ENCODE results near the gene SVIL. TPM values are rescaled to one million over a fixed set of nuclear protein-coding genes. Genes with fewer than 3 reads are reported as not detected.
A peak's percentile ranks its signal among the peaks of the same experiment; 100 is the strongest.
"Not testable (repeated sequence)": the region's sequence is repeated elsewhere in the genome, so short reads cannot be mapped to it uniquely, and the experiment has no call there.

SVIL gene
- total RNA-seq, 1 donor from 2014 or later, result 202 TPM

GRCh38 chr10:29600821-29601220, 34.0 kb downstream of the SVIL start:
- no peak for DNase-seq (ENCODE audit: low read depth)

- DNase-seq (ENCODE audit: low read depth), result peak; percentile 36
Observed at GRCh38 chr10:29600067-29600466, 34.7 kb downstream of the SVIL start.

- DNase-seq (ENCODE audit: low read depth), result no peak
Observed at GRCh38 chr10:29598851-29599311, 35.9 kb downstream of the SVIL start.

GRCh38 chr10:29596826-29597225, 37.9 kb downstream of the SVIL start:
- no peak for DNase-seq (ENCODE audit: low read depth)

- no peak for DNase-seq (ENCODE audit: low read depth)
Observed at GRCh38 chr10:29596356-29596755, 38.4 kb downstream of the SVIL start.

- DNase-seq (ENCODE audit: low read depth), result no peak
Observed at GRCh38 chr10:29595636-29596225, 39.0 kb downstream of the SVIL start.

DNA sequence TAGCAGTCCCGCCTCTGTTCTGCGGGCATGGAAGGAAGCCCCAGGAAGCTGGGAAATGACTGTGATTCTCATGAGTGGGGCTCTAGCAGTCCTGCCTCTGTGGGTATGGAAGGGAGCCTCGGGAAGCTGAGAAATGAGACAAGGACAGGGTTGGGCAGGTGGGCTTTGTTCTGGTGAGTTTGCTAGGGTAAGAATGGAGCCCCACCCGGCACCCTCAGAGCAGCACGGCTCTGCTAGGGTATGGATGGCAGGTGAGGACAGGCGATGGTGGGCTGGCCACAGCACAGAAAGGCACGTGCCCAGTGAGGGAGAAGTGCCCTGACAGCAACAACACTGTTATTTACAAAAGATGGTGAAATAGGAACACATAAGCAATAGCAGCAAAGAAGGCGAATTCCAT, 39.6 kb downstream of the SVIL start:
- no peak for DNase-seq (ENCODE audit: low read depth)

DNA sequence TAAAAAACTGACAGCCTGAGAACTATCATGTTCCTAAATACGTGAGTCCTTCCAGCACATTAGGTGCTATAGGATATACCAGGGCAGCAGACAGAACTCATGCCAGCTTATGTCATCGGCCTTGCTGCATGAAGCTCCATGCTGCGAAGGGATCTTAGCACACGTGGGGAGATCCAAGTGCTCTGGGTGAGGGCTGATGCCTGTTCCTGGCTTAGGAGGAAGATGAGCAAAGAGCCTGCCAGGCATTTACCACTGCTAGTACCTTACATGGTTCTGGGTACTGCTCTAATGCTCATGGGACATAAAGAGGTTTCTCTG, 43.2 kb downstream of the SVIL start:
- no peak for DNase-seq (ENCODE audit: low read depth)

- DNase-seq (ENCODE audit: low read depth), result no peak
Observed at GRCh38 chr10:29590915-29591650, 43.7 kb downstream of the SVIL start.

DNA sequence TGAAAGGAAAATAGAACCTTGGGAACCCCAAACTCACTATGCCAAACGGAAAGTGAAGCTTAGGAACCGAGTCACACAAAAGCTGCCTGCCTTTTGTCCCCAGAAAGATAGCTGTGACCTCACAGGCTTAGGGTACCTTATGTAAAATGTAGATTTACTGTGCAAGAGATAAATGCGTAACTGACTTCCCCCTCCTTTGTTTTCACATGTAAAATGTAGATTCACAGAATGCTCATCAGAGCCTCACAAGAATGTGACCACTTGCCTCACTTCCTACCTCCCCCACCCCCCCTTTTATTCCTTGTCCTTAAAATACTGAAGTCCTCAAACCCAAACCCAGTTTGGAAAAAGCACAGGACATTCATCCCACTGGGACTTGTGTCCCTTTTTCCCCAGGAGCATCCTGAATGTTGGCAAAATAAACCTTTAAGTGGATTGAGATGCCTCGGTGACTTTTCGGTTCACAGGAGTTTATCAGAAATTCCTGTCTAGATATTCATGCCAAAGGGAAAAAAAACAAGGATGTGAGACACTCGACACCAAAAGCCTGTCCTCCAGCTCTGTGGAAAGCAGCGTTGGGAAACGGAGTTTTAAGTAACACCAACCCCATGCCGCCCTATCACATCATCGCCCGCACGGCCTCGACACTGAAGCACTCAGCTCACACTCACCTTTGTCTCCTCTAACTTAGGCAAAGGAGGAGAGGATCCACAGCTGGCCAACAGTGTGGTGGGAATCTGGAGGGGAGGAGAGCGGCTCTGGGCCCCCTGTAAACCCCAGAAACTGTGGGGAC, 45.9 kb downstream of the SVIL start:
- no peak for DNase-seq (ENCODE audit: low read depth)

DNA sequence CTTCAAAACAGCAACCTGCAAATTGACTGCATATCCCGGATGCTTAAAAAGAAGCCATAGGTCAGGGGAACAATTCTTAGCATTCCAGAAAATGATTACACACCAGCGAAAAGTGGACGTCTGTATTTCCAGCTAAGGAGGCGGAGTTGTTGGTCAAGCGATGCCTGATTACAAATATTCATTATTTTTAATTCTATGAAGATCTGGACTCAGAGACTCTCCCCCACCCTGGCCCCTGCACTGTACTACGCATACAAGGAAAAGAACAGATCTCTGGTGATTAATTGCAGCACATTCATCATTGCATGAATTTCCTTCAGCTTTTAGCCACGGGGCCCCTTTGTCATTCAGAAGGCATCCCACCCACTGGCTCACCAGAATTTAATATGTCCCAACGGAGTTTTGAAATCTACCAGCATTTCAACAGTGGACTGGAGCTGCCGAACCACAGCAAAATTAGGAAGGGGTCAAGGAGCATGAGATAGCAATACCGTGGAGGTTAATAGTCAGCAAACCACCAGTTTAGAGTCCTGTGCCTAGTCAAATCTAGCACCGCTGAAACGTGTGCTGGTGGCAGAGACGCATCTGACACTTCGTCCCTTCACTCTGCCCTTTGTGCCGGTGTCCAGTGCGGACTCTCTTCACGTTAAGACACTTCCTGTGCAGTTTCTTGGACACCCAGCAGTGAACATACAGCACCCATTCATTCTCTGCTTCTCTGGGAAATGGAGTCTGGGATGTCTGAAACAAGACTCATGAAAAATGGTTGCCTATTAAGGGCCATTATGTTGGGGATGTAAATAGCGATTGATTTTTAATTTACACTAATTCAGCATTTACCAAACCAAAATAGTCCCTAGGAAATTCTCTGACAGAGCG, 46.8 kb downstream of the SVIL start:
- peak; percentile 42 for DNase-seq (ENCODE audit: low read depth)

GRCh38 chr10:29587102-29587749, 47.5 kb downstream of the SVIL start:
- DNase-seq (ENCODE audit: low read depth), result not testable (repeated sequence)

GRCh38 chr10:29586509-29586908, 48.3 kb downstream of the SVIL start:
- DNase-seq (ENCODE audit: low read depth), result no peak

DNA sequence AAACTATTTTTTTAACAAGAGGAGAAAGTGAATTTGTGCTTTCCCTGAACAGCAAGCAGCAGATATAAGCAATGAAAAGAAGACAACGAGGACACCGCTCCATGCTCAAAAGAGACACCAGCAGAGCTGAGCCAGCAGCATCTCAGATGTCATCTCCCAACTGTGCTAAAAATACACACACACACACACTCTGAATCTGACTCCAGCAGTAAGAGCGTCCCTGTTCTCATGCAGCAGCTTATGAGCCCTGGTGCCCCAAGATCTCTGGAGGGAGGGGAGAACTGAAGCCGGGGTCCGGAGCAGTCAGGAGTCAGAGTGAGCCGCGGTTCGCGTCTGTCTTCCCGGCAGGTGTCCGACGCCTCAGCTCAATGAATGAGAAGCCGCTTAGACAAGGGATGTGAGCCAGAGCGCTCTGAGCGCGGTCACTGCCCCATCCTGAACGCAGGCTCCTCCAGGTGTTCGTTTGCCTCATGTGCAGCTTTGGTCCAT, 49.2 kb downstream of the SVIL start:
- DNase-seq (ENCODE audit: low read depth), result no peak

DNA sequence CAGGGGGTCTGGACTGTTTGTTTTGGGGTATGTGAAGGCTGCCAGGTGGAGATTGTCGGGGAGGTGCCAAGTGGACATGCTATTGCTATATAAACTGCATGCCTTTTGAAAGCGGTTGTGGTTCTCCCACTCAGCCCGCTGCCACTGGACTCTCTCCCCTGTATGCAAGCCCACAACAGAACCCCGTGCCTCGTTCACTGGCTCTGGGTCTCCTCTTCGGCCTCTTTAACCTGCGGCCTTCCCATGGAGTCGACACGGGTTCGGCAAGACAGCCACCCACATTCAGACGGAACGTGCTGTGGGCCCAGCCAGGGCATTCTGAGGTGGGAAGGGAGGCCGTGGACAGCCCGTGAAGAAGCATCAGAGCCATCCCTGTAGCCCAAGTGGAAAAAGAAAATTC, 50.3 kb downstream of the SVIL start:
- no peak for DNase-seq (ENCODE audit: low read depth)

- peak; percentile 75 for DNase-seq (ENCODE audit: low read depth)
Observed at GRCh38 chr10:29583674-29584073, 51.1 kb downstream of the SVIL start.

DNA sequence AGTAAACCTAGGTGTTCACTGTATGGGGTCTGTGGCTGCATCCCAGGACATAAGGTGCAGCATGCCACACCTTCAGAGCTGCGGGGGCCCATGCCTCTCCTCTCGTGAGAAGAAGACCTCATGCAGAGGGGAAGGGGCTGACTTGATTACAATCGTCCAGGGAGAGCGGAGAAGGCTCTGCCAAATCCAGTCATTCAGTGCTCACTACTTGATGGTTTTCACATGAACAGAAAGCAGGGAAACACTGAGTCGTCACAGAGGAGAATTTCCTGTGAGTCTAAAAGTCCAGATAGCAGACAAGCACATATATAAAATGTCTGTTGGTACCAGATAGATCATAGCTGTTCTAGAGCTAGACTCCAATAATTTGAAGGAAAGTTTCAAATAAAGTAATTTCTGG, 52.0 kb downstream of the SVIL start:
- peak; percentile 83 for DNase-seq (ENCODE audit: low read depth)

- no peak for DNase-seq (ENCODE audit: low read depth)
Observed at GRCh38 chr10:29579455-29579970, 55.3 kb downstream of the SVIL start.

GRCh38 chr10:29578457-29578856, 56.3 kb downstream of the SVIL start:
- DNase-seq (ENCODE audit: low read depth), result no peak

- DNase-seq (ENCODE audit: low read depth), result peak; percentile 53
Observed at GRCh38 chr10:29576681-29577080, 58.1 kb downstream of the SVIL start.

GRCh38 chr10:29575098-29575455, 59.7 kb downstream of the SVIL start:
- DNase-seq (ENCODE audit: low read depth), result no peak

Data from renal cortical epithelial cell (primary cell).